GM12865 (cell line): ENCODE results near the gene AMMECR1.
"Not testable (repeated sequence)": the region's sequence is repeated elsewhere in the genome, so short reads cannot be mapped to it uniquely, and the experiment has no call there.

Experiments
- DNase-seq: peaks from one replicate; pipeline ENCODE4 v3.0.0; 2010; ENCODE audit warnings: low read depth
- H3K4me3 ChIP-seq: 2 replicates; pipeline ENCODE4 v1.5.1; 2011; ENCODE audit warnings: mild to moderate bottlenecking, low read depth, low read length, control low read depth
- CTCF ChIP-seq: IDR thresholded peaks from 2 replicates; pipeline ENCODE4 v1.5.1; 2011; ENCODE audit warnings: low read length, control low read depth, low read depth, inconsistent platforms; ENCODE audit not compliant: insufficient read depth; ENCODE audit errors: missing control alignments

The AMMECR1 gene

DNA sequence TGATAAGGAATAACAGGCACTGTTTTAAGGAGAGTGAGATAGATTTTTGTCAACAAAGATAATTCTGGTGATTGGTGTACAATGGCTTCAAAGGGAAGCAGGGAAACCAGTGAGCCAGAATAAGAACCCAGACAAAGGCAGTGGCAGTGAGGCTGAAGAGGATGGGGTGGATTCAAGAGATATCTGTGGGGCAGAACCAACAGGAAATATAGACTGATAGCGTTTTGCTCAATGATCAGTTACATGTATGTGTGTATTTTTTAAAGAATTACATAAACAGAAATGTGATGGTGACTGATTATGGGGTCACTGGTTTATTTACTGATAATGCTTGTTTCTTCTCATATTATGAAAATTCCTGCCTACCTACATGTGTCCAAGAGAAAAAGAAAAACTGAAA lies 66.4 kb downstream of the AMMECR1 start:
- TF ChIP-seq CTCF: no peak
- H3K4me3 ChIP-seq: no peak overlapping the region
- DNase-seq: no peak

DNA sequence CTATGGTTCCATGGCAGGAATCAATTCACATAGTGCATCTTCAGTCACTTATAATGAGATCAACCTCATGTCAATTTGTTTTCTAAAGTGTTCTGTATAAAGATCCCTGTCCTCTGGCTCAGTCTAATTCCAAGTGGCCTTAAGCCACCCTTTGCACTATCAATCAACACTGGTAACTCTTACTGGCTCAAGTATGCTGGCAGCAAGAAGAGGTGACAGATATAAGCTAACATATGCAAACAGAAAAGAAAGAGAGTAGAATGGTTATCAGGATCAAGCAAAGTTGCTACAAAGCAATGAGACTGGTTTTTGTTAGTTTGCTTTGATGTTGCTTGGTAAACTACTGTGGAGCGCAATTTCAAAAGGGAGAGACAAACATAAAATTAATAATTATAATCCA lies 67.0 kb downstream of the AMMECR1 start:
- DNase-seq: no peak
- no peak for TF ChIP-seq CTCF
- H3K4me3 ChIP-seq: no peak overlapping the region

DNA sequence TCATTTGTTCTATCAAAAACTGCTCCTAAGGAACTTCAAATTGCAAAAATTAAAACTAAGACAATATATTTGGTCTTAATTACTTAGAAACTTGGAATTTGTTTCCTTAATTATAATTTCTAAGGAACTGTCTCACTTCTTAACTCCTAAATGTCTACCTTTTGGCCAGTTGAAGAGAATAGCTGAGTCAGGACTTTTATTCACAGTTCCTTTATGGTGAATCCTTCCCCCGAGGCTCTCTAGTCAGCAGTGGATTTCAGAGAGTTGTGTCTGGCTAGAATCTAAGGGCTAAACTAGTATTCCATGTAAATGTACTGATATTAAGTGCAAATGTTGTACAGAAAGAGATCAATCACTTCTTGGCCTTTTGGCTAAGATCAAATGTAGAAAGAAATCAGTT lies 69.3 kb downstream of the AMMECR1 start:
- no peak overlapping the region for H3K4me3 ChIP-seq
- DNase-seq: no peak
- no peak for TF ChIP-seq CTCF

DNA sequence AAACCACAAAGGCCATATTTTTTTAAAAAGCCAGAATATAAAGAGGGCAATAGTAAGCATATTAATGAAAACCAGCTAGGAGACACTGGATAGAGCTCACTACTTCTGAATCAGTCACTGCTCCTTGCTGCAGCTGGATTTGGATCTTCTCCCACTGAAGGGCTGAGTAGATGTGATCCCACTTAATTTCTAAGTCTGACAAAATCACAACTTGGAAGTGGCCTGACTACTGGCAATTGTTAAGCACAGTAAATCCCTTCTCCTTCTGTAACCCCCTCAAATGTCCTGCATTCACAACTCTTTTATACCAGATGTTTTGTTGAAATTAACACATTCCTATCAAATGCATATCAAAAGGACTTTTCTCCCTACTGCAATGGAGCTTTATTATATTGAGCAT lies 72.9 kb downstream of the AMMECR1 start:
- H3K4me3 ChIP-seq: no peak overlapping the region
- DNase-seq: no peak
- TF ChIP-seq CTCF: no peak

DNA sequence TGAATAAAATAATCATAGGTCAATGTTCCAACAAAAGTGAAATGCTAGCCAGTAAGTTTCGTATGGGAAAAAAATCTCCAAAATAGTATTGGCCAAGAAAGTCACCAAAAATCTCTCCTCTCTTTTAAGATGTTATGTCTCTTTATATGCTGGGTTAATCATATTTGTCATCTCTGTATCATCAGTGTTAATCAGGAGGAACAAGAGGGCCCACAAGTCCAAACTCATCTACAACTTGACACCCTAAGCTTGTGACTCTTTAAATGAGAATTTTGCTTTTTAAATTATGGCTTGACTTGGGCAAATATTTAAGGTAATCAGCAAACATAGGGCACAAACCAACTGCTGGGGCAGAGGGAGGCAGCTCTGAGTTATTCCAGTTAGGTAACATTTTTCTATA lies 75.5 kb downstream of the AMMECR1 start:
- no peak for DNase-seq
- no peak for TF ChIP-seq CTCF
- H3K4me3 ChIP-seq: no peak overlapping the region

GRCh38 chrX:110241816-110242215 lies 76.1 kb downstream of the AMMECR1 start:
- TF ChIP-seq CTCF: no peak
- H3K4me3 ChIP-seq: no peak overlapping the region
- no peak for DNase-seq

GRCh38 chrX:110238259-110238658 lies 79.6 kb downstream of the AMMECR1 start:
- not testable (repeated sequence) for H3K4me3 ChIP-seq, DNase-seq

GRCh38 chrX:110231485-110231884 lies 86.4 kb downstream of the AMMECR1 start:
- not testable (repeated sequence) for H3K4me3 ChIP-seq, DNase-seq

DNA sequence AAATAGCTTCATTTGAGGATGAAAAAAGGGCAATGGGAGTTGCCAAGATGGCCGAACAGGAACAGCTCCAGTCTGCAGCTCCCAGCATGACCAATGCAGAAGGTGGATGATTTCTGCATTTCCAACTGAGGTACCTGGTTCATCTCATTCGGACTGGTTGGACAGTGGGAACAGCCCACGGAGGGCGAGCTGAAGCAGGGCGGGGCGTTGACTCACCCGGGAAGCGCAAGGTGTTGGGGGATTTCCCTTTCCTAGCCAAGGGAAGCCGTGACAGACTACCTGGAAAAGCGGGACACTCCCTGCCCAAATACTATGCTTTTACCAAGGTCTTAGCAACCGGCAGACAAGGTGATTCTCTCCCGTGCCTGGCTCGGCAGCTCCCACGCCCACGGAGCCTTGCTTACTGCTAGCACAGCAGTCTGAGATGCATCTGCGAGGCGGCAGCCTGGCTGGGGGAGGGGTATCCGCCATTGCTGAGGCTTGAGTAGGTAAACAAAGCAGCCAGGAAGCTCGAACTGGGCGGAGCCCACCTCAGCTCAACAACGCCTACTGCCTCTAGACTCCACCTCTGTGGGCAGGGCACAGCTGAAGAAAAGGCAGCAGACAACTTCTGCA lies 88.3 kb downstream of the AMMECR1 start:
- DNase-seq, H3K4me3 ChIP-seq: not testable (repeated sequence)
